Measurements from ENCODE around the gene FXYD5.

DNA sequence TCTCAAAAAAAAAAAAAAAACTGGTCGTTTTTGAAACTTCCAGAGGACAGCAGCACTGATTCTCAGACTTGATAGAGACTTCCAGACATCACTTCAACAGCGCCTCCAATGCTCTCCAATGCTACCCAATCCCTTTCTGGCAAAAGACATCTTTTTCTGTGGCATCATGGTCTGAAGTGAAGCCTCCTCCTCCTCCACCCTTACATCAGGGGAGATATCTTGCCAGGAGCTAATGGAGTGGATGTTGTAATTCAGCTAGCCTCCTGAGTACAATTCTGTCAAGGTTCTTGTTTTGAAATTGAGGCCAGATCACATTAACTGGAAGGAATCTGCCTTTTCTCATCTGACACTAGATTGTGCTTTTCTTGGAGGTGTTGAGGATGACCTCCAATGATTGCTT, 24.2 kb downstream of the FXYD5 start:
- TF ChIP-seq POLR2A (IDR thresholded peaks at IDR 0.05; ENCODE audit: low read depth, low read length) (no peak), EZH2 (IDR thresholded peaks at IDR 0.05; ENCODE audit: borderline replicate concordance, low read depth, low read length, severe bottlenecking) (no peak)
- TF ChIP-seq, protein P1, sequence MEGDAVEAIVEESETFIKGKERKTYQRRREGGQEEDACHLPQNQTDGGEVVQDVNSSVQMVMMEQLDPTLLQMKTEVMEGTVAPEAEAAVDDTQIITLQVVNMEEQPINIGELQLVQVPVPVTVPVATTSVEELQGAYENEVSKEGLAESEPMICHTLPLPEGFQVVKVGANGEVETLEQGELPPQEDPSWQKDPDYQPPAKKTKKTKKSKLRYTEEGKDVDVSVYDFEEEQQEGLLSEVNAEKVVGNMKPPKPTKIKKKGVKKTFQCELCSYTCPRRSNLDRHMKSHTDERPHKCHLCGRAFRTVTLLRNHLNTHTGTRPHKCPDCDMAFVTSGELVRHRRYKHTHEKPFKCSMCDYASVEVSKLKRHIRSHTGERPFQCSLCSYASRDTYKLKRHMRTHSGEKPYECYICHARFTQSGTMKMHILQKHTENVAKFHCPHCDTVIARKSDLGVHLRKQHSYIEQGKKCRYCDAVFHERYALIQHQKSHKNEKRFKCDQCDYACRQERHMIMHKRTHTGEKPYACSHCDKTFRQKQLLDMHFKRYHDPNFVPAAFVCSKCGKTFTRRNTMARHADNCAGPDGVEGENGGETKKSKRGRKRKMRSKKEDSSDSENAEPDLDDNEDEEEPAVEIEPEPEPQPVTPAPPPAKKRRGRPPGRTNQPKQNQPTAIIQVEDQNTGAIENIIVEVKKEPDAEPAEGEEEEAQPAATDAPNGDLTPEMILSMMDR (IDR thresholded peaks at IDR 0.05; ENCODE audit: extremely low read depth in 1 of 2, insufficient read depth in 1 of 2, low read depth in 1 of 2, low read length in 2 of 2), result no peak
- TF ChIP-seq, protein P2, sequence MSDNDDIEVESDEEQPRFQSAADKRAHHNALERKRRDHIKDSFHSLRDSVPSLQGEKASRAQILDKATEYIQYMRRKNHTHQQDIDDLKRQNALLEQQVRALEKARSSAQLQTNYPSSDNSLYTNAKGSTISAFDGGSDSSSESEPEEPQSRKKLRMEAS (IDR thresholded peaks at IDR 0.05; ENCODE audit: insufficient read depth, insufficient read length), result no peak

Measured in endothelial cell of umbilical vein (primary cell).